Activated naive CD8-positive, alpha-beta T cell treated with anti-CD3 and anti-CD28 coated beads, Interleukin-2, amount 50 U/mL, for 16 hours (primary cell): ENCODE measurements around the gene PHF2.

Source experiments
- DNase-seq: peaks from one replicate; pipeline ENCODE4 v3.0.0-alpha.2; 2020; ENCODE audit warnings: low read depth, low spot score

The PHF2 gene

DNA sequence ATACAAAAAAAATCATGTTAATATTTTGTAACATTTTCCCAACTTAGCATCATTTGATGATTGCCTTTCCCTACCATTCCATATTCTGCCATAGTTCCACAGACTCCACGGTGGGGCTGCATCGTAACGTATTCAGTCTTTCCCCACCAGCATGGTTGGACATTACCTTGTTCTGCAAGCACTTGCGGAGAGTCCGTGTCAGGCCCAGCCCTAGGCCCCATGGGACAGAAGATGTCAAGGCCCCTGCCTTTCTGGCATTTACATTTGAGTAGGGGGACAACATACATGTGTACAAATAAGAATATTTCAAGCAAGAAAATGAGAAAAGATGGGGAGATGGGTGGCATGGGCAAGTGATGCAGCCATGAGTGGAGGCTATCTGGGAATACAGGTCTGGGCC, 8.2 kb upstream of the PHF2 start:
- no peak for DNase-seq

DNA sequence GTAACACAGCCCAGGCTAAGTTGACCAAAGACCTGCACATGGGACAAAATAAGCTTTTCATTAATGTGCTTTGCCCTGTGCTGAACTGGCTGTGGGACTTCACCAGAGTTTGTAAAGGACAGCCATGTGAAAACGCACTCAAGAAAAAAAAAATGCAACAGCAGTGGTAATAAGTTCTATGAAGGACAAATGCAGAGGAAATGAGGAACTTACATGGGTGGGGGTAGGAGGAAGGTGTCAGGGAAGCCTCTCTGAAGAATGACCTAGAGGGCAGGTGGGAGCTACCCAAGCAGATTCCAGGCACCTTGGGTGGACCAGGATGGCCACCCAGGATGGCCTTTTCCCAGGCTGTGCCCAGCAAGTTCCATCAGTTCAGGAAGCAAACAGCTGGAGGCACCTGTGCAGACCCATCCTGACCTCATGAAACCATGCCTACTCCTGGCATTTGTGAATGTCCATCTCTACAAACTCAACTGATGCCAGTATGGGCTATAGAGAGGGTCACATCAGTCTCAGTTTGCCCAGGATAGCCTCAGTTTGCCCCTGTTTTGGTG, 6.7 kb upstream of the PHF2 start:
- no peak for DNase-seq

DNA sequence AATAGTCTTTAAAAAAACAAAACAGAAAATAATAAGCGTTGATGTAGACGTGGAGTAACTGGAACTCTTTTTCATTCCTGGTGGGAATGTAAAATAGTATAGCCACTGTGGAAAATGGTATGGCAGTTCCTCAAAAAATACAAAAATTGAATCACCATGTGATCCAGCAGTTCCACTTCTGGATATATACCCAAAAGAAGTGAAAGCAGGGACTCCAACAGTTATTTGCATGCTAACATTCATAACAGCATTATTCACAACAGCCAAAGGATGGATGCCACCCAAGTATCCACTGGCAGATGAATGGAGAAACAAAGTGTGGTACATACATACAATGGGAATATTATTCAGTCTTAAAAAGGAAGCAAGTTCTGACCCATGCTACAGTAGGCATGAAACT, 4.2 kb upstream of the PHF2 start:
- no peak for DNase-seq

DNA sequence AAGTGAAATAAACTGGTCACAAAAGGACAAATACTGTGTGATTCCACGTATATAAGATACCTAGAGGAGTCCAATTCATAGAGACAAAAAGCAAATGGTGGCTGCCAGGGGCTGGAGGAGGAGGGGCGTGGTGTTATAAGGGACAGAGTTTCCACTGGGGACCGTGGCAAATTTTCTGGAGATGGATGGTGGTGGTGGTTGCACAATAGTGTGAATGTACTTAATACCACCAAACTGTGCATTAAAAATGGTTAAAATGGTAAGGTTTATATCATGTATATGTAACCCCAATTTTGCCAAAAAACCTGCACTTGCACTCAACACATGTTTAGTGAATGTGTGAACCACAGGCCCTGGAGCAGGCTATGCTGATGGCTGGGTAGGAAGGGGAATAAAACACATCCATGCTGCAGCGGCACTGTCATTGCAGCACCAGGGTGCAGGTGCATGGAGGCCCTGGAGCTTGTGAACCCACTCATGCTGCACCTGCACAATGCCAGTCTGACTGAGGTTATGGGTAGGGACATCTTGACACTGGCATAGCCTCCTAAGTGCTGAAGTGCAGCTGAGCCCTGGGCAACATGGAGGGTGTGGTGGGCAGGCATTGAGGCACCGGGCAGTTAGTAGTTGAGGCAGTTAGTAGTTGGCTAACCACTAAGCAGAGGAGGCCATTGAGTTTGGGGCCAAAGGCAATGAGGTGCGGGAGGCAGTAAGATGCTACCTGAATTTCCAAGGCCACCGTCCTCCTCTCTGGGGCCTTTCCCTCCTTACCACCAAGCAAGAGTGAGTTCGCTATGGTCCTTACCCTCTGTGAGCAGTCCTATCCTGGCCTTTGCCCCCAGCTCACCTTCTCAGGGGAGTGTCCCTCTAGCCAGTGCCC, 3.5 kb upstream of the PHF2 start:
- DNase-seq = no peak

DNA sequence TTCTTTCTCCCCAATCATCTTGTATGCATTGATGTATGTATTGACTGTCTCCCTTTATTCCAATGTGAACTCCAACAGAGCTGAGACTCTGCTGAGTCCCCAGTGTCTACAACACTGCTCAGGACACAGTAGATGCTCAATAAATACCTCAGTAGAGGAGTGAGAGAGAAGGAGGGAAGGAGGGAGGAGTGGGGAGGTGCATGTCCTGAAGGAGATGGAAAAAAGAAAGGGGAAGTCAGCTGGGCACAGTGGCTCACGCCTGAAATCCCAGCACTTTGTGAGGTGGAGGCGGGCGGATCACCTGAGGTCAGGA, 2.9 kb upstream of the PHF2 start:
- DNase-seq = no peak

DNA sequence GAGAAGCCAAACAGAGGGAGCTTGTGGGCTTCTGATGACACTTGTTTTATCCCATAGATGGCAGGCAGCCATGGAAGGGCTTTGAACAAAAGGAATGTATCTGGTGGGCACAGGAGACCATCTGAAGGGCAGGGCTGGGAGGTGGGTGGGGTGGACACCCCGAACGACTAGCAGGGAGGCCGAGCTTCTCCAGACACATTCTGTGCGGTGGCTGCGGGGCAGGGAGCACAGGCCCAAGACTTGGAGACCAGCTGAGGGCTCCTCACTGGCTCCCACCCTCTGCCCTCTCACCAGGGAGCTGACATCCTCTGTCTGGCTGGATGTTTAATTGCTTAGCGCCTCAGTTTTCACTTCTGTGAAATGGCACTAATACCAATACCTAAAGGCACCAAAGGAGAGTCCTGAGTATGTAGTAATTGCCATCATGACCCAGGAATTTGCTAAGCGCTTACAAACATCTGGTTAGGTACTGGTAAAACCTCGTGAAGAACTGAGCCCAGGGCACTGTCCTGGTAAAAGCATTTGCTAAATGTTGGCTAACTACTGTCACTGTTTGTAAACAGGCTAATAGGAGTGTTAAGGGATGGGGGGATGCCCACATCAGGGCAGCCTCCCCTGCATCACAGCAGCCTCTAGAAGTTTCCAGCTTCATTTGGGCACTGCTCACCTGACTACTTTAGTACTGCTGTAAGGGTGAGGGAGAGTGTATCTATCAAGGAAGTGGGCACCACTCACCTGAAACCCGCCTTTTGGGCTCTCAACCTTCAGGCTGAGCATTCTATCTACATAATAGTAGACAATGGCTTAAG, 2.1 kb upstream of the PHF2 start:
- no peak for DNase-seq

DNA sequence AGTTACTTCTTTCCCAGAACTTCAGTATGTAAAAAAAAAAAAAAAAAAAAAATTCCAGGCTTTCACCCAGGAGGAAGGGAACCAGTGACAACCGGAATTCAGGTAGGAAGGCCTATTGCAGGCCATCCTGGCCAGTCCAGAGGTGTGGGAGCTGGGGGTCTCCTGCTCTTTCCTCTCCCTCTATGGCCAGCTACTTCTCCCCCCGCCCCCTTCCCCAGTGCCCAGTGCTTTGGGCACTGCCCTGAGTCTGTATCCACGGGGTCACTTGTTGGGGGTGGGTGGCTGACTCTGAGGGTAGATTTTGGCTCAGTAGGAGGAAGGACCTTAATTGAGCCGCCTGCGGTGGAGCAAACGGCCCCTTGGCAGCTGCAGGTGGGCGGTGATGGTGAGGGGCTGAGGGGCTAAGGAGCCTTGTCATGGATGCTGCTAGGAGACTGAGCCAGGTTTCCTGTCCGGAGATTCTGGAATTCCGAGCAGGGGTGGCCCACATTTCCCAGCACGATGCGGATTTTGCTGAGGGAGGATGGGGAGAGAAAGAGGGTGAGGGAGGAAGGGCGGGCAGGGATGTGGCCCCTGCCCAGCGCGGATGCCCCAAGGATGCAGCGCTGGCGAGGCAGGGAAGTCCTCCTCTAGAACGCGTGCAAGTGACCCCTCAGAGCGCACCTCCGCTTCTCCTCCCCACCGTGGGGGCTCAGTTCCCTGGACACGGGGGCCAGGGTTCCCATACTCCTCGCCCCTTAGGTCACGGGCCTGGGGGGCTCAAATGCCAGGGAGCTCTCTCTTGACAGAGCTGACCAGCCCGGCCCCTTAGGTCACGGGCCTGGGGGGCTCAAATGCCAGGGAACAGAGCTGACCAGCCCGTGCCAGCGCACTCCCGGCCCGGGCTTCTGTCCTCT, 1.2 kb upstream of the PHF2 start:
- no peak for DNase-seq

DNA sequence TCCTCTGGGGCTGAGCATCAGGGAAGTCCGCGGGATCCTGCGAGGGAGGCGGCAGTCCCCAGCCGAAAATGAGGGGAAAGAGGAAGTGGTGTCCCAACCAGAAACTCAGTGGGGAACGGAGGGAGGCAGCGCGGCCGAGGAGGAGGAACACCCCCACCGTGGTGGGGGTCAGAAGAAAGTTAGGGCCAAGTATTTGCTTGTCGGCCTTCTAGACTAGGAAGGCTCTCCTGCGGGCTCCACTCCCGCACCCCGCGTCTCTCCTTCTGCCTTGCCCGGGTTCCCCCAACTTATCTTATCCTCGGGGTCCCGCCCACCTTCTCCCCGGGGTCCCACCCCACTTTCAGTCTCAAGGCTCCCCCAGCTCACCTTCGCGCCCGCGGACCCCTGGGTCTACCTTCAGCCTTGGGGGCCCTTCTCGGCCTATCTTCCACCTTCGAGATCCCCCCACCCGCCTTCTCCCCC, 557 bp upstream of the PHF2 start:
- no peak for DNase-seq

DNA sequence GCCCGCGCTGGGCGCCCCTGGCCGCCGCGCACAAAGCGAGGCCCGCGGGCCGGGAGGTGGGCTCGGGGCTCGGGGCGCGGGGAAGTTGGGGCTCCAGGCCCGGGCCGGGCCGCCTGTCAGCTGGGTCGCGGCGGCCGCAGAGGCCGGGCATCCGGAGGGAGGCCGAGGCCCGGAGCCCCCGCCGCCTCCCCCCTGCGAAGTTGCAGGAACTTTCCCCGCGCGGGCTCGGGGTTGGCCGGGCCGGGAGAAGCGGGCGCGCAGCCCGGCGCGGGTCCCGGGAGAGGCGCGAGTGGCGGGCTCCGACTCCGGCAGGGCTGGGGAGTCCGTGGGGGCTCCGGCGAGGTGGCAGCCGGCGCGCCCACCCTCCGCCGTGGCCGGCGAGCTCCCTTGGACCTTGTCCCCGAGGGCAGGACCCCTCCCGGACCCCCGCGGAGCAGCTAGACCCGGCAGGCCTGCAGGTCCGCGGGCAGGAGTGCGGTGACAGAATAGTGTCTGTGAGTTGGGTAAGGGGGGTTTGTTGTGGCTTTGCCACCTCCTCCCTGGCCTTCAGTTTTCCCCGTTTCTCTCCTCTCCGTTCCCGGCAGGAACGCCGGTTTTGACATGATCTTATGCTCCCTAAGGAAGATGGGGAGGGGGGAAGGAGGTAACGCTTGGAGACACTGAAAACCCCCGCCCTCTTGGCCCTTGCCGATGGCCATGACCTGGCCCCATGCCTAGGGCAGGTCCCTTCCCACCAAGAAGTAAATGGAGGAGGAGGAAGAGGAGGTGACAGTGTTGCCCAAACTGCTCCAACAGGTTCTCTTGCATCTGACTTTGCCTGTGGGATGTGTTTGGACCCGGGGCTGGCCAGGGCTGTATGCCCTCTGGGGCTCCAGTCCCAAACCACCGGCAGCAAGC, 942 bp downstream of the PHF2 start:
- DNase-seq = no peak

DNA sequence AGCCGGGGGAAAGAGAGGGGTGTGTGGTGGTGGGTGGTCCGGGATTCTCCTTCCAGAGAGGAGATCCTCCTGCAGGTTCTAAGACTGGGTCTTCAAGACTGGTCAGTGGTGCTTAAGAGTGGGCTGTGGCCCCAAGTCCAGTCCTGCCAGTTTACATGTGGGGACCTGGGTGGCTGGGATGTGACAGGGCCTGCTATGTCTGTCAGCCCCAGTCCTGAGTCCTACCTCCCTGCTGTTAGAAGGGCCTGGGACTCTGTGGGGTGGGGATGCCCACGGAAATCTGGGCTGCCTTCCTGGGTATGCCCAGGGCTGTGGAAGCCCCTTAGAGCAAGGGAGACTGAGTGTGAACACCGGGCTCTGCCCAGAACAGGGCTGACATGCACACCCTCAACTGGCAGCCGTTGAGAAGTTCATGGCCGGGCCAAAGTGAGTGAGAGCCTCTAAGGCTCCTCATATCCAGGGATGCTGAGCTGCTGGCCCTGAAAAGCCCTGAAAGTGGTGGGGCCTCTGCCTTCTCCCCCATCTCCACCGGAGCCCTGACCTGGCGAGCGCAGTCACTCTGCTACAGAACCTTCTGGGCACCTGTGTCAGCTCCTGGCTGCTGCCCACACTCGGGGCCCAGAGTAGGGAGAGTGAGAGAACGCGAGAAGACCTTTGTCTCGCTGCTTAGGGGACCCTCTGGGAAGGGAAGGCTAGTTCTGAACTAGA, 1.7 kb downstream of the PHF2 start:
- DNase-seq = no peak

DNA sequence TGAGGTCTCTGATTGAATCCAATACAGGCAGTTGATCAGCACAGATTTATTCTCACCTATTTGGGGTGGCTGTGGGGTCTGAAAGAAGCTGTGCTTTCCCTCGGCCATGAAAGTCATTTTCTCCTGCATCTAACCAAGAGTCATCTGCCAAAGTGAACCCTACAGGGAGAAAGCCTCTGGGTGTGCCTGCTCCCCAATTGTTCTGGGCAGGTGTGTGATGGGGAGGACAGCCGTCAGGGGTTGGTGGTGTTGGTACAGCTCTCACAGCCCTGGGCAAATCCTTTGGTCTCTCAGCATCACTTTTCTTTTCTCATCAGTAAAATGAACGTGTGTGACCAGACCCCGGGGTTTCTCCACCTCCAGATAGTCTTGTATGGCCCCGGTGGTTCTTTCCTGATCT, 2.5 kb downstream of the PHF2 start:
- DNase-seq = no peak

DNA sequence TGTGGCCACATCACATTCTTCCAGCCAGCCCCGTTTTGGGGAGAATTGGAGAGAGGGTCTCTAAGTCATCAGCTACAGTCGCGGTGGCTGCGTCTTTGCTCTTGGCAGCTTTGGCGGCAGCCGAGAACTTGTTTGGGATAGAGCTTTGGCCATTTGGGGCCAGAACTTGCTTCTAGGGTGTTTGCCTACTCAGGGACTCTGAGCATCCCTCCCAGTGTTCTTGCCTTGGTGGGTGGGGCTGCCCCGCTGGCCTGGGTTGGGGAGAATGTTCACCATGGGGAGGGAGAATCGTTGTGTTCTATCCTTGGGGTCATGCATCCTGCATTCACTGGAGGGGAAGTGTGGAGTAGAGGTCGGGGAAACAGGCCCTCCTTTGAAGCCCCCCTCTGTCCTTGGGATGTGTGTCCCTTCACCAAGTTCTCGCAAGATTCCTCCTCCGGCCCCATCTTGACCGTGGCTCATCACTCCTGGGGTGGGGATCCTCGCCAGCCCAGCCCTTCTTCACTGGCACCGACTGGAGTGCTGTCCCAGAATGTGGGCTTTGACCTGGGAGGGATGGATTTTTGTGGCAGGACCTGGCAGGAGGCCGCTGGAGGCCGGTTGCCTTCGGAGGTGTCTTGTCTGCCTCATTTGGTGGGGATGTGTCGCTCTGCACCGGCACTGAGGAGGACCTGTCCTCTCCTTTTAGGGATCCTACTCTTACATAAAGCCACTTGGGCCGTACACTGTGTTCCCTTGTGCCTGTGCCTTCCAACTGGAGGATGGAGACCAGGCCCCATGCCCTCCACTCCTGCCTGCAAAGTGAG, 3.5 kb downstream of the PHF2 start:
- no peak for DNase-seq

DNA sequence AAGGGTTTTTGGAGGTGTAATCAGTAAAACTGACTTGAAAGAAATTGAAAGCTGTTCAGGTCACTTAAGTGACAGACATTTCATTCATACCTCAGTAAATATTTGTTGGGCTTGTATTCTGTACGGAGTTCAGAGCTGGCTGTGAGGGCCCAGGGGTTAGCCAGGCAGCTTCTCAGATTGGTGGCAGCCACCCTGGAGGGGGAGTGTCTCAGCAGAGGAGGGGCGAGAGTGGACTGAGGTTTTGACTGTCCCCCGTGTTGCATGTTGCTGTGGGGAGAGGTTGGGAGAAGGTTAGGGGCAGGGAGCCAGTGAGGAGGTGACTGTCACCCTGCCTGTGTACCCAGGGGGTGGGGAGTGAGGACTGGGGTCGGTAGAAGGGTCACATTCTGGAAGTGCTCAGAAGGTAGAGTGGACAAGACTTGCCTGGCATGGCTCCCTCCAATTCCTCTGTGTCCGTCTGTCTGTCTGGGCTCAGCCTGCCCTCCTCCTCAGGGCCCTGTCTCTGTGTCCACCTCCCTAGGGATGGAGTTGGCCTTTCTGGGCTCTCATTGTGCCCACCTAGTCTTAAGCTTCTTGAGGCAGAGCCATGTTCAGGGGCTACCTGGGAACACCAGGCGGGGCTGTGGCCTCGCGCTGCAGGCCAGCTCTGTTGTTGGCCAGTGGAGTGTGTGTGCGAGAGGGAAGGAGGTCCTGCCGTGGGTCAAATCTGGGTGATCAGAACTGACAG, 4.4 kb downstream of the PHF2 start:
- no peak for DNase-seq

DNA sequence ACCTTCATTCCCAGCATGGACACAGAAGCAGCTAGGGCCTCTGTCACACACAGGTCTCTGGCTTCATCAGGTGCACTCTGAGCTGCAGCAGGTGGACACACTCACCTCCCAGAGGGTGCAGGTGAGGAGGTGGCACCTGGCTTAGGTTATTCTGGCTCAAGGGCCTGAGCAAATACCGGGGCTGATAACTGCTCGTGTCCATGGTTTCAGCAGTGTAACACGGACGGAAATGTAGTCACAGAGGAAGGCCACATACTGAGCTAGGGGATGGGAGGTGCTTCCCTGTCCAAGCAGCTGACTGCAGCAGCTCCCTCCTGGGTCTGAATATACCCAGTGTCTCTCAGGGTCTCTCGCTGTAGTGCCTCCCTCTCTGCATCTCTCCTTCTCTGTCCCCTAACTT, 5.7 kb downstream of the PHF2 start:
- DNase-seq = no peak

DNA sequence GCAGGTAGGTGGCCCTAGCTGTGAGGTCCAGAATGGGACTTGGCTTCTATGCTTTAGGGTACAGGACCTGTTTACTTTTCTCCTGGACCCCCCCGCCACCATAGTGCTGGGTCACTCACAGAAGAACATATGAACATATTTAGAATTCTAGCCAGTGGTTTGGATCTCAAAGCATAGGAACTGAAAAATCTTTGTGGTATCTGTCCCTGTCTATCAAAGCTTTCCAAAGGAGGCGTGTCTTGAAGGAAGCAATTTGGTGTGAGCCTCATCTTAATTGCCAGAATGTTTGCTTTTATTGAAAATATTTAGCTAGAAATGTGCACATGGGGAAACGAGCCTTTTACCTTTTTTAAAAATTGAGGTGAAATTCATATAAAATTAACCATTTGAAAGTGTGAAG, 6.2 kb downstream of the PHF2 start:
- no peak for DNase-seq

DNA sequence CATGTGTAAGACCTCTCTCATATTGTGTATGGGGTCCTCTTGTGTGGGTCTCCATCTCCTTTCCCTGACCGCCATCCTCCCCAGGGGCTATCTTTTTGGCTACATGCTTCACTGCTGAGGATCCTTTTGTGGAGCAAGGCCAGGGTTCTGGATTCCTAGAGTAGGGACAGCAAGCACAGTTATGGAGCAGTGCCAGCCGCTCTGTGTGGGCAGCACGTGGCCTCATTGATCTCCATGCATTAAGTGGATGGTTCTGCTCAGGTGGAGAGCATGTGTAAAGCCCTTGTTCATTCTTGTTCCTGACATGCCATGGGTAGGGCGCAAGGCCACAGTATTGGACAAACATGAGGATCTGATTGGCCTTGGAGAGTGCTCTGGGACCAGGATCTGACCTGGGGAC, 8.9 kb downstream of the PHF2 start:
- no peak for DNase-seq

DNA sequence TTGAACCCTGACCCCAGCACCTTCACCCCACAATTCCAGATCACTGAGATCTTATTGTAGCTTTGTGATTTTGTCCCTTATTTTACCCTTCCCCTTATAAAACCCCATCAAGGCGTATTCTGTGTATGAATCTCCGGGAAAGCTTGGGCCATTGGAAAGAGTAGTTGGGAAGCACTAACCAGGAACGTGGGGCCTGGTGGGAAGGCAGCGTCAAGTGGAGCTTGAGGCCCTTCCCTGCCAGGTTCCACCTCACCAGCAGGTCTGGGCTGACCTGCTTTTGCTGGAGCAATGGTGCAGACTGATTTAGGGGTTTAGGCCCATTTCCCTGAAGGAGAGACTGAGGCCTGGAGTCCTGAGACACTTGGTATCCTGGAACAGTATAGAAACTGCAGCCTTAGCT, 9.3 kb downstream of the PHF2 start:
- no peak for DNase-seq

DNA sequence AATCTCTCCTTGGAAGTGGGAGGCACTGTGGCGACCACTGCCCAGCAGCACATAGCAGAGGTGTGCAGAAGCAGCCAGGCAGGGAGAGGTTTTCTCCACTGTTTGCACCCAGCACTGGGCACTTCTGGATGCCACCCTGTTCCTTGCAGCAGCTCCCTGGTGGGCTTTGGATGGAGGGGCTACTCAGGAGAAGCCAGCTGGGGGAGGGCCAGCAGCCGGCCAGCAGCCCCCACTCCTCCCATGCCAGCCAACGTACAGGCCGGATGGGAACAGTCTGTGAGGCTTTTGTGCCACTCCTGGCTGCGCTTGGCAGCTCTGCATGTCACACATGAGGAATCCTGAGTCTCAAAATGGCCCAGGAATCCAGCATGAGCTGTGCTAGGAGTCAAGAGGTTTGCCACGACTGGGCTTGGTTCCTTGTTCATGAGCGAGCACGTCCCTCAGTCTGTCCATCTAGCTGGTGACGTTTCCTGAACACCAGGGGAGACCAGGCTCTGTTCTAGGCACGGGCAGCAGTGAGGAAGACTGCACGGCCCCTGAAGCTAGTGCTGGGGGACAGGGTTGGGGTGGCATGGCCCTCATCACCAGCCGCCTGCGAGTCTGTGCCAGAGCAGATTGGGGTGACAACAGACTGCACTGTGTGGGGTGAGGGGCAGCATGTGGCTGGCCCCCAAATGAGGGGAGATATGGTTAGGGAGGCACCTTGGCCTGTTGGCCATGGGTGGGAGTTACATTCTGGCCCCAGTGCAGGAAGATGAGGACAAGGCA, 10.1 kb downstream of the PHF2 start:
- DNase-seq = no peak
